Natural killer cell (primary cell): ENCODE results near the gene MYO1E. TPM values are rescaled to one million over a fixed set of nuclear protein-coding genes. Genes with fewer than 3 reads are reported as not detected.
A peak's percentile ranks its signal among the peaks of the same experiment; 100 is the strongest.

Source experiments
- ATAC-seq, 3 donors: fragments of 150-1000 bp in 2 of 3; fragments of 200-7000 bp in 1 of 3; cut with Tn5 transposase; 1 replicate in 1 of 3; 2 replicates in 2 of 3; pipeline ENCODE4 v1.10.0; 2021; ENCODE audit warnings: mild to moderate bottlenecking in 2 of 3, moderate library complexity in 2 of 3
- DNase-seq, 2 donors: peaks; one replicate each; pipeline versions ENCODE4 v3.0.0 to v3.0.0-alpha.2; 2013 to 2021; ENCODE audit warnings: mixed read lengths in 1 of 2
- H3K27ac ChIP-seq: one replicate; pipeline ENCODE4 v1.5.1; 2013; ENCODE audit warnings: mild to moderate bottlenecking, low read length
- H3K27me3 ChIP-seq: one replicate; pipeline ENCODE4 v1.6.1; 2013; ENCODE audit warnings: low read length; ENCODE audit not compliant: control insufficient read depth, insufficient read depth
- H3K36me3 ChIP-seq: one replicate; pipeline ENCODE4 v1.6.1; 2013; ENCODE audit warnings: low read length; ENCODE audit not compliant: control insufficient read depth, insufficient read depth
- H3K4me1 ChIP-seq: one replicate; pipeline ENCODE4 v1.6.1; 2013; ENCODE audit warnings: low read length; ENCODE audit not compliant: control insufficient read depth, insufficient read depth
- H3K4me3 ChIP-seq: one replicate; pipeline ENCODE4 v1.5.1; 2013; ENCODE audit warnings: low read length
- H3K9me3 ChIP-seq: one replicate; pipeline ENCODE4 v1.6.1; 2013; ENCODE audit warnings: low read length; ENCODE audit not compliant: control insufficient read depth, insufficient read depth
- H3K27ac Mint-ChIP-seq, 2 donors: one replicate each; pipeline ENCODE4 v1.8.0; 2022; ENCODE audit warnings: mild to moderate bottlenecking in 2 of 2, mixed read lengths in 2 of 2, moderate library complexity in 1 of 2
- H3K27me3 Mint-ChIP-seq, 2 donors: one replicate each; pipeline ENCODE4 v1.8.0; 2022; ENCODE audit warnings: low read depth in 2 of 2, mixed read lengths in 2 of 2
- H3K36me3 Mint-ChIP-seq: one replicate; pipeline ENCODE4 v1.8.0; 2022; ENCODE audit warnings: mixed read lengths
- H3K4me1 Mint-ChIP-seq, 2 donors: one replicate each; pipeline ENCODE4 v1.8.0; 2022; ENCODE audit warnings: mixed read lengths in 2 of 2
- H3K4me3 Mint-ChIP-seq: one replicate; pipeline ENCODE4 v1.8.0; 2022; ENCODE audit warnings: mild to moderate bottlenecking, moderate library complexity, mixed read lengths
- H3K9me3 Mint-ChIP-seq, 2 donors: one replicate each; pipeline ENCODE4 v1.8.0; 2022; ENCODE audit warnings: mixed read lengths in 2 of 2
- CTCF ChIP-seq: fragments of 200-600 bp; IDR thresholded peaks from one replicate; pipeline ENCODE4 v1.8.0; 2022; ENCODE audit warnings: antibody characterized with exemption
- WGBS: methylation state at CpG from one replicate; pipeline ENCODE4 v1.1.7; 2013; ENCODE audit warnings: missing lambda C conversion rate; ENCODE audit not compliant: insufficient coverage; 5-methylcytosine and 5-hydroxymethylcytosine counted together
- intact Hi-C: fragments of 100-400 bp; cut with micrococcal nuclease; formaldehyde crosslinking; loops from one replicate; pipeline ENCODE4 v1.14.2; 2022
- total RNA-seq, 4 donors: library from RNA; stranded (reverse); fragments of 120-200 nt in 1 of 4; gene quantifications; one replicate each; pipeline versions ENCODE4 v1.2.3 to v1.2.4, GENCODE V29; 2013 to 2022

Gene MYO1E
- total RNA-seq, 3 donors from 2014 or later (not counting 1 experiment from before 2014, with no cell fraction given): 16.1 to 39.4 (median 22.7) TPM

DNA sequence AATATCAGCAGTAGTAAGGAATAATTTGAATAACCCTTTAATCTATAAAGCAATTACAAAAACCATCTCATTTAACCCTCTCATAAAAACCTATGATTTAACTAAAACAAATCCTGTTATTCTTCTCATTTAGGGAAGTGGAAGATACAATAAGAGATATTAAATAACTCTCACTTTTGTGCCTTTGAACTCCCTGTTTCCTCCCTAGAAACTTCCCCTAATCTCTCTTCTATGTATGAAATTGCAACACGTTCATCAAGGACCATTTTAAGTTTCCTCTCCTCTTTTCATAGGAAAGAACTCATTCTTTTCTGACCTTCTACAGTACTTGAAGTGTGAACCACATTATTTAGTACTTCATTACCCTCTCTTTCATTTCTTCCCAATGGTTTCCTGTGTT is 46.5 kb upstream of the MYO1E start:
- Mint-ChIP-seq H3K4me3 (no peak overlapping the region), H3K36me3 (no peaks in the 10 kb centered on the region), H3K27ac (no peak overlapping the region), H3K9me3 (no peaks in the 10 kb centered on the region), H3K4me1 (peaks cover 18 to 35% of the 10 kb centered on the region in 2 donors), H3K27me3 (peaks cover 5 to 24% of the 10 kb centered on the region in 2 donors)
- 27% methylated on average over 1 of the region's 1 CpG for WGBS
- Histone ChIP-seq H3K9me3 (no peaks in the 10 kb centered on the region), H3K27ac (no peak overlapping the region), H3K36me3 (no peaks in the 10 kb centered on the region), H3K27me3 (no peaks in the 10 kb centered on the region), H3K4me1 (peaks cover 7% of the 10 kb centered on the region), H3K4me3 (no peak overlapping the region)
- ATAC-seq: no peak
- no peak for TF ChIP-seq CTCF
- no peak for DNase-seq
- intact Hi-C loops: no loop called here

GRCh38 chr15:59416816-59417215 is 44.1 kb upstream of the MYO1E start:
- peaks cover 0 to 27% of the 10 kb centered on the region in 2 donors for H3K27me3 Mint-ChIP-seq
- no peak overlapping the region for H3K4me3 ChIP-seq
- H3K4me1 Mint-ChIP-seq: peaks cover 36 to 52% of the 10 kb centered on the region in 2 donors
- TF ChIP-seq CTCF: no peak
- no peaks in the 10 kb centered on the region for H3K9me3 Mint-ChIP-seq
- H3K27ac ChIP-seq: no peak overlapping the region
- H3K9me3 ChIP-seq: no peaks in the 10 kb centered on the region
- no peaks in the 10 kb centered on the region for H3K36me3 Mint-ChIP-seq
- H3K4me3 Mint-ChIP-seq: no peak overlapping the region
- WGBS: 81% methylated on average over 4 of the region's 4 CpGs
- no peaks in the 10 kb centered on the region for H3K36me3 ChIP-seq
- no peak overlapping the region for H3K27ac Mint-ChIP-seq
- intact Hi-C loops: no loop called here
- DNase-seq: no peak
- peaks cover 3% of the 10 kb centered on the region for H3K27me3 ChIP-seq
- peaks cover 28% of the 10 kb centered on the region for H3K4me1 ChIP-seq
- no peak for ATAC-seq

DNA sequence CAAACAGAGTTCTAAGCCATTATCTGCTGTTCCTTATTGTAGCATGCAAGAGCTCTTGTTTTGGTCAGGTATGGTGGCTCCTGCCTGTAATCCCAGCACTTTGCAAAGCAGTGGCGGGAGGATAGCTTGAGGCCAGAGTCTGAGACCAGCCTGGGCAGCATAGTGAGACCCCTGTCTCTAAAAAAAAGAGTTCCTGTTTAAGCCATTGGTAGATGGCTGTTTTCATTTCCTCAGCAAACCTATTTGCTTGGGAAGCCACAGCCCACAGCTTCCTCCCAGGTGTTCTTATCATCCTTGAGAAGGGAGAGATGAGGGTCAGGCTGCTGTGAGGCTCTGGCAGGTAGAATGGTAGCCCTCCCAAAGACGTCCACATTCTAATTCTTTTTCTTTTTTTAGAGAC is 40.9 kb upstream of the MYO1E start:
- 33% methylated on average over 2 of the region's 2 CpGs for WGBS
- H3K36me3 Mint-ChIP-seq: no peaks in the 10 kb centered on the region
- intact Hi-C loops: loop anchor here (2.0 kb wide), 1 partner anchor 433 kb away; no protein-coding TSS in a partner anchor
- Histone ChIP-seq H3K36me3 (no peaks in the 10 kb centered on the region), H3K4me3 (no peak overlapping the region), H3K4me1 (peaks cover 46% of the 10 kb centered on the region), H3K27ac (peak overlapping the region; percentile 7), H3K9me3 (no peaks in the 10 kb centered on the region), H3K27me3 (peaks cover 8% of the 10 kb centered on the region)
- H3K27ac Mint-ChIP-seq: no peak overlapping the region
- no peak overlapping the region for H3K4me3 Mint-ChIP-seq
- DNase-seq (no peak), ATAC-seq (no peak)
- peaks cover 0 to 27% of the 10 kb centered on the region in 2 donors for H3K27me3 Mint-ChIP-seq
- no peaks in the 10 kb centered on the region for H3K9me3 Mint-ChIP-seq
- peaks cover 42 to 56% of the 10 kb centered on the region in 2 donors for H3K4me1 Mint-ChIP-seq
- TF ChIP-seq CTCF: no peak

- Mint-ChIP-seq H3K27ac (no peak overlapping the region), H3K27me3 (peaks cover 14 to 23% of the 10 kb centered on the region in 2 donors), H3K36me3 (no peaks in the 10 kb centered on the region), H3K4me1 (peaks cover 42 to 50% of the 10 kb centered on the region in 2 donors), H3K9me3 (no peaks in the 10 kb centered on the region), H3K4me3 (peak overlapping the region; percentile 2)
- no peaks in the 10 kb centered on the region for H3K36me3 ChIP-seq
- H3K4me1 ChIP-seq: peaks cover 62% of the 10 kb centered on the region
- ATAC-seq (no peak), DNase-seq (no peak)
- no peak for TF ChIP-seq CTCF
- H3K9me3 ChIP-seq: no peaks in the 10 kb centered on the region
- peaks cover 8% of the 10 kb centered on the region for H3K27me3 ChIP-seq
- WGBS: 28% methylated on average over 2 of the region's 2 CpGs
- intact Hi-C loops: no loop called here
- no peak overlapping the region for H3K27ac ChIP-seq
- no peak overlapping the region for H3K4me3 ChIP-seq
Measured at GRCh38 chr15:59410391-59410896, 37.8 kb upstream of the MYO1E start.
